Activated CD4-positive, alpha-beta memory T cell treated with anti-CD3 and anti-CD28 coated beads, Interleukin-2, amount 10 ng/mL, durations not matched to agents 7 days and 5 days (primary cell): Measurements from ENCODE around the gene NAALADL2. TPM values are rescaled to one million over a fixed set of nuclear protein-coding genes. Genes with fewer than 3 reads are reported as not detected.
"Not testable (repeated sequence)": the region's sequence is repeated elsewhere in the genome, so short reads cannot be mapped to it uniquely, and the experiment has no call there.

Experiments
- CTCF ChIA-PET: fragments of 350-600 bp; sonication (Branson Sonifier 250); formaldehyde crosslinking; loops from one replicate; lab custom pipeline; 2021; ENCODE audit warnings: antibody characterized with exemption, inconsistent platforms; lab: Charles Lee
- POLR2A ChIA-PET: fragments of 350-600 bp; sonication (Branson Sonifier 250); formaldehyde crosslinking; loops from one replicate; lab custom pipeline; 2021; ENCODE audit warnings: antibody characterized with exemption; lab: Charles Lee
- DNase-seq: peaks from one replicate; pipeline ENCODE4 v3.0.0-alpha.2; 2020
- H3K27ac Mint-ChIP-seq: one replicate; pipeline ENCODE4 v1.8.0; 2021; ENCODE audit warnings: mild to moderate bottlenecking, mixed read lengths
- H3K27me3 Mint-ChIP-seq: one replicate; pipeline ENCODE4 v1.8.0; 2021; ENCODE audit warnings: mixed read lengths
- H3K36me3 Mint-ChIP-seq: one replicate; pipeline ENCODE4 v1.8.0; 2021; ENCODE audit warnings: low read depth, mixed read lengths
- H3K4me1 Mint-ChIP-seq: one replicate; pipeline ENCODE4 v1.8.0; 2021; ENCODE audit warnings: mixed read lengths
- H3K4me3 Mint-ChIP-seq: one replicate; pipeline ENCODE4 v1.8.0; 2021; ENCODE audit warnings: mild to moderate bottlenecking, mixed read lengths
- H3K9me3 Mint-ChIP-seq: one replicate; pipeline ENCODE4 v1.8.0; 2021; ENCODE audit warnings: mixed read lengths
- total RNA-seq, 2 experiments: library from RNA; stranded (reverse); gene quantifications; one replicate each; pipeline ENCODE4 v1.2.3, GENCODE V29; 2021

The NAALADL2 gene
- total RNA-seq, 2 experiments from 2014 or later = not detected

- Mint-ChIP-seq H3K27me3 (no peaks in the 10 kb centered on the region), H3K36me3 (no peaks in the 10 kb centered on the region), H3K4me3 (no peak overlapping the region), H3K4me1 (no peaks in the 10 kb centered on the region), H3K27ac (no peak overlapping the region), H3K9me3 (no peaks in the 10 kb centered on the region)
- CTCF ChIA-PET = no interaction called here
- no peak for DNase-seq
- POLR2A ChIA-PET = no interaction called here
These were observed 498.6 kb downstream of the NAALADL2 start for GRCh38 chr3:175357758-175358157.

GRCh38 chr3:175358935-175359334 is 499.8 kb downstream of the NAALADL2 start:
- ChIA-PET CTCF (no interaction called here), POLR2A (no interaction called here)
- H3K9me3 Mint-ChIP-seq = no peaks in the 10 kb centered on the region
- no peak overlapping the region for H3K4me3 Mint-ChIP-seq
- H3K36me3 Mint-ChIP-seq = no peaks in the 10 kb centered on the region
- no peaks in the 10 kb centered on the region for H3K4me1 Mint-ChIP-seq
- no peaks in the 10 kb centered on the region for H3K27me3 Mint-ChIP-seq
- DNase-seq = no peak
- no peak overlapping the region for H3K27ac Mint-ChIP-seq

- H3K4me1 Mint-ChIP-seq, H3K27ac Mint-ChIP-seq, DNase-seq, POLR2A ChIA-PET, H3K27me3 Mint-ChIP-seq, H3K4me3 Mint-ChIP-seq, CTCF ChIA-PET, H3K36me3 Mint-ChIP-seq, H3K9me3 Mint-ChIP-seq: not testable (repeated sequence)
These were observed 511.3 kb downstream of the NAALADL2 start for GRCh38 chr3:175370426-175370825.

- H3K9me3 Mint-ChIP-seq, DNase-seq, H3K27ac Mint-ChIP-seq, H3K4me3 Mint-ChIP-seq, POLR2A ChIA-PET, CTCF ChIA-PET, H3K27me3 Mint-ChIP-seq, H3K36me3 Mint-ChIP-seq, H3K4me1 Mint-ChIP-seq: not testable (repeated sequence)
These were observed 512.1 kb downstream of the NAALADL2 start for GRCh38 chr3:175371187-175371586.

- no peaks in the 10 kb centered on the region for H3K4me1 Mint-ChIP-seq
- no peaks in the 10 kb centered on the region for H3K27me3 Mint-ChIP-seq
- H3K27ac Mint-ChIP-seq = no peak overlapping the region
- no peak for DNase-seq
- no peaks in the 10 kb centered on the region for H3K36me3 Mint-ChIP-seq
- no peak overlapping the region for H3K4me3 Mint-ChIP-seq
- ChIA-PET CTCF (no interaction called here), POLR2A (no interaction called here)
- no peaks in the 10 kb centered on the region for H3K9me3 Mint-ChIP-seq
These were observed 515.6 kb downstream of the NAALADL2 start for GRCh38 chr3:175374705-175375104.

GRCh38 chr3:175378348-175378747 is 519.2 kb downstream of the NAALADL2 start:
- Mint-ChIP-seq H3K27ac (no peak overlapping the region), H3K4me3 (no peak overlapping the region), H3K4me1 (no peaks in the 10 kb centered on the region), H3K36me3 (no peaks in the 10 kb centered on the region), H3K27me3 (no peaks in the 10 kb centered on the region), H3K9me3 (no peaks in the 10 kb centered on the region)
- DNase-seq = no peak
- POLR2A ChIA-PET = no interaction called here
- CTCF ChIA-PET = no interaction called here

- no peaks in the 10 kb centered on the region for H3K4me1 Mint-ChIP-seq
- H3K4me3 Mint-ChIP-seq = no peak overlapping the region
- no peaks in the 10 kb centered on the region for H3K9me3 Mint-ChIP-seq
- no peak overlapping the region for H3K27ac Mint-ChIP-seq
- H3K36me3 Mint-ChIP-seq = no peaks in the 10 kb centered on the region
- DNase-seq = no peak
- H3K27me3 Mint-ChIP-seq = no peaks in the 10 kb centered on the region
- ChIA-PET CTCF (no interaction called here), POLR2A (no interaction called here)
These were observed 522.6 kb downstream of the NAALADL2 start for GRCh38 chr3:175381685-175382084.

- H3K4me1 Mint-ChIP-seq = no peaks in the 10 kb centered on the region
- H3K27ac Mint-ChIP-seq = no peak overlapping the region
- H3K27me3 Mint-ChIP-seq = no peaks in the 10 kb centered on the region
- H3K4me3 Mint-ChIP-seq = no peak overlapping the region
- ChIA-PET POLR2A (no interaction called here), CTCF (no interaction called here)
- H3K36me3 Mint-ChIP-seq = no peaks in the 10 kb centered on the region
- H3K9me3 Mint-ChIP-seq = no peaks in the 10 kb centered on the region
- no peak for DNase-seq
These were observed 524.2 kb downstream of the NAALADL2 start for GRCh38 chr3:175383371-175383770.

GRCh38 chr3:175383813-175384212 is 524.7 kb downstream of the NAALADL2 start:
- Mint-ChIP-seq H3K4me1 (no peaks in the 10 kb centered on the region), H3K27me3 (no peaks in the 10 kb centered on the region), H3K27ac (no peak overlapping the region), H3K36me3 (no peaks in the 10 kb centered on the region), H3K4me3 (no peak overlapping the region), H3K9me3 (no peaks in the 10 kb centered on the region)
- ChIA-PET CTCF (no interaction called here), POLR2A (no interaction called here)
- no peak for DNase-seq

GRCh38 chr3:175384569-175384968 is 525.4 kb downstream of the NAALADL2 start:
- Mint-ChIP-seq H3K4me3 (no peak overlapping the region), H3K27me3 (no peaks in the 10 kb centered on the region)

GRCh38 chr3:175386630-175387029 is 527.5 kb downstream of the NAALADL2 start:
- H3K4me1 Mint-ChIP-seq = no peaks in the 10 kb centered on the region

More at GRCh38 chr3:175384569-175384968, 525.4 kb downstream of the NAALADL2 start:
- Mint-ChIP-seq H3K27ac (no peak overlapping the region), H3K9me3 (no peaks in the 10 kb centered on the region), H3K36me3 (no peaks in the 10 kb centered on the region), H3K4me1 (no peaks in the 10 kb centered on the region)
- ChIA-PET CTCF (no interaction called here), POLR2A (no interaction called here)
- no peak for DNase-seq

GRCh38 chr3:175389560-175389959 is 530.4 kb downstream of the NAALADL2 start:
- H3K9me3 Mint-ChIP-seq = peaks cover 3% of the 10 kb centered on the region
- H3K4me1 Mint-ChIP-seq = no peaks in the 10 kb centered on the region
- H3K27me3 Mint-ChIP-seq = no peaks in the 10 kb centered on the region
- ChIA-PET POLR2A (no interaction called here), CTCF (no interaction called here)
- no peak overlapping the region for H3K27ac Mint-ChIP-seq
- H3K36me3 Mint-ChIP-seq = no peaks in the 10 kb centered on the region
- DNase-seq = no peak
- H3K4me3 Mint-ChIP-seq = no peak overlapping the region

More at GRCh38 chr3:175386630-175387029, 527.5 kb downstream of the NAALADL2 start:
- H3K4me3 Mint-ChIP-seq = no peak overlapping the region
- no peaks in the 10 kb centered on the region for H3K9me3 Mint-ChIP-seq
- no peaks in the 10 kb centered on the region for H3K27me3 Mint-ChIP-seq
- DNase-seq = no peak
- CTCF ChIA-PET = no interaction called here
- H3K27ac Mint-ChIP-seq = no peak overlapping the region
- POLR2A ChIA-PET = no interaction called here
- no peaks in the 10 kb centered on the region for H3K36me3 Mint-ChIP-seq

GRCh38 chr3:175391601-175392000 is 532.5 kb downstream of the NAALADL2 start:
- Mint-ChIP-seq H3K27me3 (no peaks in the 10 kb centered on the region), H3K36me3 (no peaks in the 10 kb centered on the region), H3K4me1 (no peaks in the 10 kb centered on the region), H3K27ac (no peak overlapping the region), H3K9me3 (peaks cover 6% of the 10 kb centered on the region), H3K4me3 (no peak overlapping the region)
- POLR2A ChIA-PET = no interaction called here
- no peak for DNase-seq
- CTCF ChIA-PET = no interaction called here

GRCh38 chr3:175392653-175393052 is 533.5 kb downstream of the NAALADL2 start:
- DNase-seq = no peak
- Mint-ChIP-seq H3K36me3 (no peaks in the 10 kb centered on the region), H3K9me3 (peaks cover 6% of the 10 kb centered on the region), H3K4me3 (no peak overlapping the region), H3K4me1 (no peaks in the 10 kb centered on the region), H3K27ac (no peak overlapping the region), H3K27me3 (no peaks in the 10 kb centered on the region)
- POLR2A ChIA-PET = no interaction called here
- CTCF ChIA-PET = interaction anchor here (0.7 kb wide), 1 partner anchor 291 kb away, joined by 3 read pairs; no protein-coding TSS in a partner anchor
